K562 (cell line): ENCODE data around the gene QSOX2.

Source experiments
- CTCFL ChIP-seq: IDR thresholded peaks from 2 replicates; pipeline ENCODE4 v1.6.1; 2011; ENCODE audit warnings: borderline replicate concordance, low read depth, mild to moderate bottlenecking, moderate library complexity, low read length; ENCODE audit not compliant: insufficient read depth, poor library complexity, severe bottlenecking
- ETV6 ChIP-seq, 3 experiments: fragments of 150-350 bp in 1 of 3; sonication (generic) in 1 of 3; formaldehyde crosslinking in 1 of 3; IDR thresholded peaks; 2 replicates each; pipeline versions ENCODE4 v1.6.1 to v1.8.0; 2014 to 2022; ENCODE audit warnings: borderline replicate concordance in 2 of 3, low read depth in 2 of 3, antibody characterized with exemption in 1 of 3, low read length in 1 of 3, mild to moderate bottlenecking in 1 of 3, missing genetic modification reagents in 1 of 3
- RBBP5 ChIP-seq: fragments of 200-600 bp; sonication (generic); IDR thresholded peaks from 2 replicates; pipeline ENCODE4 v1.6.1; 2012; ENCODE audit warnings: borderline replicate concordance, mild to moderate bottlenecking, low read length, control low read depth, inconsistent platforms; ENCODE audit not compliant: insufficient read depth, poor library complexity, severe bottlenecking
- ZKSCAN8 ChIP-seq: fragments of 200-800 bp; sonication (Bioruptor generic); IDR thresholded peaks from 2 replicates; pipeline ENCODE4 v1.6.1; 2016; ENCODE audit warnings: missing genetic modification characterization, missing compliant biosample characterization

- TF ChIP-seq ZKSCAN8 (CRISPR knock-in tag) = no peak
- no peak for TF ChIP-seq CTCFL
- no peak for TF ChIP-seq ETV6 (IDR thresholded peaks at IDR 0.05; ENCODE audit: borderline replicate concordance in 1 of 2, low read depth in 2 of 2, low read length in 1 of 2)
- no peak for TF ChIP-seq ETV6 (CRISPR knock-in tag; IDR thresholded peaks at IDR 0.05; ENCODE audit: borderline replicate concordance)
- no peak for TF ChIP-seq RBBP5
These were observed 65.9 kb downstream of the QSOX2 start for GRCh38 chr9:136179761-136180160.
